ENCODE measurements around the gene CTIF. TPM values are rescaled to one million over a fixed set of nuclear protein-coding genes. Genes with fewer than 3 reads are reported as not detected.

The CTIF gene
- total RNA-seq, 1 experiment from 2014 or later: 8.2 TPM

GRCh38 chr18:48900469-48900868 is 361.6 kb downstream of the CTIF start:
- DNase-seq (ENCODE audit: low read depth): no peak

GRCh38 chr18:48901145-48902022 is 362.6 kb downstream of the CTIF start:
- no peak for DNase-seq (ENCODE audit: low read depth)

- DNase-seq (ENCODE audit: low read depth): peak; percentile 95
Measured at GRCh38 chr18:48902023-48902855, 363.4 kb downstream of the CTIF start.

- no peak for DNase-seq (ENCODE audit: low read depth)
Measured at GRCh38 chr18:48902856-48903601, 364.2 kb downstream of the CTIF start.

GRCh38 chr18:48904091-48904490 is 365.3 kb downstream of the CTIF start:
- DNase-seq (ENCODE audit: low read depth): no peak

- no peak for DNase-seq (ENCODE audit: low read depth)
Measured at GRCh38 chr18:48904847-48905394, 366.1 kb downstream of the CTIF start.

- DNase-seq (ENCODE audit: low read depth): no peak
Measured at GRCh38 chr18:48905513-48905912, 366.7 kb downstream of the CTIF start.

GRCh38 chr18:48908916-48909315 is 370.1 kb downstream of the CTIF start:
- no peak for DNase-seq (ENCODE audit: low read depth)

GRCh38 chr18:48909721-48910120 is 370.9 kb downstream of the CTIF start:
- no peak for DNase-seq (ENCODE audit: low read depth)

GRCh38 chr18:48910972-48911545 is 372.2 kb downstream of the CTIF start:
- no peak for DNase-seq (ENCODE audit: low read depth)

Other genes starting within 250 kb of the CTIF start
- gene ZBTB7C, start 129.6 kb upstream of the CTIF start, total RNA-seq (2014; rRNA removed; shearing (Covaris generic)): 0.21 and 0.29 TPM in 2 replicates